ENCODE measurements around the gene CYTH1. TPM values are rescaled to one million over a fixed set of nuclear protein-coding genes. Genes with fewer than 3 reads are reported as not detected.

CYTH1 gene
- polyA plus RNA-seq, 2 of the 4 experiments (the other 2 are of a cell fraction): 38.5 to 46.2 TPM

- FAIRE-seq (no peak), DNase-seq (ENCODE audit: low read depth in 1 of 2, low spot score in 1 of 2) (peak; percentile 44 to 53), ATAC-seq (peak; percentile 23 to 31; a peak in 2 of 6 replicates)
- H3K4me2 ChIP-seq: peak overlapping the region; percentile 9; the same call in 1 of the 3 replicates
- POLR2A ChIA-PET: interaction anchor here (0.6 to 1.4 kb wide), 2 partner anchors 86 to 335 kb away, joined by 3 read pairs; no protein-coding TSS in a partner anchor
- H3K27ac ChIP-seq: peak overlapping the region; percentile 90 to 94
- 91% methylated on average over 25 of the region's 25 CpGs for WGBS (ENCODE audit: missing lambda C conversion rate)
- no peak overlapping the region for H3K4me3 ChIP-seq
- TF ChIP-seq SREBF2 (IDR thresholded peaks at IDR 0.05) (no peak), ZC3H11A (IDR thresholded peaks at IDR 0.05) (no peak), FOSB (CRISPR knock-in tag; IDR thresholded peaks at IDR 0.05) (no peak), EP300 (IDR thresholded peaks at IDR 0.05) (no peak)
- TF ChIP-seq, protein P1, sequence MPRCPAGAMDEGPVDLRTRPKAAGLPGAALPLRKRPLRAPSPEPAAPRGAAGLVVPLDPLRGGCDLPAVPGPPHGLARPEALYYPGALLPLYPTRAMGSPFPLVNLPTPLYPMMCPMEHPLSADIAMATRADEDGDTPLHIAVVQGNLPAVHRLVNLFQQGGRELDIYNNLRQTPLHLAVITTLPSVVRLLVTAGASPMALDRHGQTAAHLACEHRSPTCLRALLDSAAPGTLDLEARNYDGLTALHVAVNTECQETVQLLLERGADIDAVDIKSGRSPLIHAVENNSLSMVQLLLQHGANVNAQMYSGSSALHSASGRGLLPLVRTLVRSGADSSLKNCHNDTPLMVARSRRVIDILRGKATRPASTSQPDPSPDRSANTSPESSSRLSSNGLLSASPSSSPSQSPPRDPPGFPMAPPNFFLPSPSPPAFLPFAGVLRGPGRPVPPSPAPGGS (IDR thresholded peaks at IDR 0.05): no peak
- H3K9me3 ChIP-seq: no peaks in the 10 kb centered on the region
- peaks cover 62% of the 10 kb centered on the region for H3K4me1 ChIP-seq
- CTCF ChIA-PET: interaction anchor here (1.0 to 7.1 kb wide), 6 partner anchors 8 to 180 kb away, joined by 3 to 69 read pairs (median 10); no protein-coding TSS in a partner anchor
Observed at GRCh38 chr17:78677303-78678221, 104.5 kb downstream of the CYTH1 start.

- CTCF ChIA-PET: interaction anchor here (0.6 to 7.1 kb wide), 10 partner anchors 8 to 179 kb away, joined by 3 to 69 read pairs (median 4); no protein-coding TSS in a partner anchor
- TF ChIP-seq PBX3 (IDR thresholded peaks at IDR 0.05) (no peak), RCOR1 (IDR thresholded peaks at IDR 0.05; ENCODE audit: low read depth, low read length) (no peak), ZNF302 (CRISPR knock-in tag; IDR thresholded peaks at IDR 0.05) (no peak), NPAS2 (CRISPR knock-in tag; IDR thresholded peaks at IDR 0.05; ENCODE audit: borderline replicate concordance) (no peak), CBX2 (IDR thresholded peaks at IDR 0.05; ENCODE audit: borderline replicate concordance, low read depth) (no peak), REST (IDR thresholded peaks at IDR 0.05) (no peak)
- TF ChIP-seq, protein P2, sequence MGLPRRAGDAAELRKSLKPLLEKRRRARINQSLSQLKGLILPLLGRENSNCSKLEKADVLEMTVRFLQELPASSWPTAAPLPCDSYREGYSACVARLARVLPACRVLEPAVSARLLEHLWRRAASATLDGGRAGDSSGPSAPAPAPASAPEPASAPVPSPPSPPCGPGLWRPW (IDR thresholded peaks at IDR 0.05): no peak
- TF ChIP-seq, protein P3, sequence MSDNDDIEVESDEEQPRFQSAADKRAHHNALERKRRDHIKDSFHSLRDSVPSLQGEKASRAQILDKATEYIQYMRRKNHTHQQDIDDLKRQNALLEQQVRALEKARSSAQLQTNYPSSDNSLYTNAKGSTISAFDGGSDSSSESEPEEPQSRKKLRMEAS (IDR thresholded peaks at IDR 0.05): no peak
- Histone ChIP-seq H3K9me3 (no peaks in the 10 kb centered on the region), H3K4me1 (peaks cover 65% of the 10 kb centered on the region), H3K4me3 (no peak overlapping the region), H3K27ac (peak overlapping the region; percentile 90 to 94; a peak in 5 of 6 replicates), H3K4me2 (no peak overlapping the region)
- ATAC-seq (no peak), FAIRE-seq (no peak), DNase-seq (ENCODE audit: low read depth in 1 of 2, low spot score in 1 of 2) (no peak)
- 94% methylated on average over 24 of the region's 26 CpGs for WGBS (ENCODE audit: missing lambda C conversion rate)
- POLR2A ChIA-PET: interaction anchor here (1.4 kb wide), 1 partner anchor 85 kb away, joined by 3 read pairs; no protein-coding TSS in a partner anchor
Observed at GRCh38 chr17:78676412-78677302, 105.4 kb downstream of the CYTH1 start.
